ENCODE data around the gene PXMP4. TPM values are rescaled to one million over a fixed set of nuclear protein-coding genes. Genes with fewer than 3 reads are reported as not detected.

The PXMP4 gene
- total and polyA plus RNA-seq, 2 experiments from 2014 or later, result 5.9 to 14.1 TPM

DNA sequence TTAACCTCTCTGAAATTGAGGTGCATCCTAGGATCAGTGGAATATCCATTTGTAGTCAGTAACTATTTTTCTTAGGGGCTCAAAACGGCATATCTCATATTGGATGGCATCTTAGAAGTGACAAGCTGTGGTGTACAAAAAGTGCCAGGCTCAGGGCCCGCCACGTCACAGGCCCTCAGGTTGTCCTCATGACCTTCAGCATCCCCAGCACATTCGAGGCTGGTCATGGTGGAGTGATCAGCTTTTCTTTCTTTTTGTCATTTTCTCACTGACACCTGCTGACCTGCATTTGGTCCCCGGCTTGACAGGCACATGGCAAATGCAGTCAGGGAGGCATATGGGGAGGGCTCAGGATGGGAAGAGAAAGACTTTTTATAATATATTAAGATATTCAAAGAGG lies 26.8 kb downstream of the PXMP4 start:
- Histone ChIP-seq H3F3A (ENCODE audit: insufficient read depth) (peaks cover 10% of the 10 kb centered on the region), H3K4me1 (ENCODE audit: insufficient read depth) (peaks cover 10% of the 10 kb centered on the region), H3K27ac (no peak overlapping the region), H3K4me2 (ENCODE audit: unreplicated experiment) (no peak overlapping the region), H3K9ac (no peak overlapping the region), H3K9me3 (ENCODE audit: low read depth) (no peaks in the 10 kb centered on the region), H3K79me2 (ENCODE audit: insufficient read depth) (no peaks in the 10 kb centered on the region), H4K20me1 (ENCODE audit: insufficient read depth) (no peaks in the 10 kb centered on the region), H3K4me3 (no peak overlapping the region), H3K27me3 (replicated peaks; ENCODE audit: insufficient read depth) (no peaks in the 10 kb centered on the region), H3K36me3 (ENCODE audit: low read depth) (no peaks in the 10 kb centered on the region), H3K9me2 (ENCODE audit: insufficient read depth) (no peaks in the 10 kb centered on the region), H2AFZ (no peak overlapping the region)
- TF ChIP-seq EZH2phosphoT487 (IDR thresholded peaks at IDR 0.05; ENCODE audit: insufficient read depth, low read depth) (no peak), EZH2 (IDR thresholded peaks at IDR 0.05; ENCODE audit: insufficient read depth, poor library complexity, severe bottlenecking) (no peak)
- WGBS, 2 experiments (ENCODE audit: low coverage in 1 of 2, low lambda C conversion rate in 2 of 2, missing lambda C conversion rate in 2 of 2), result 66 to 70% methylated on average over 5 of the region's 5 CpGs
- DNase-seq, result no peak
- in situ Hi-C loops (cut with MboI), result no loop called here

DNA sequence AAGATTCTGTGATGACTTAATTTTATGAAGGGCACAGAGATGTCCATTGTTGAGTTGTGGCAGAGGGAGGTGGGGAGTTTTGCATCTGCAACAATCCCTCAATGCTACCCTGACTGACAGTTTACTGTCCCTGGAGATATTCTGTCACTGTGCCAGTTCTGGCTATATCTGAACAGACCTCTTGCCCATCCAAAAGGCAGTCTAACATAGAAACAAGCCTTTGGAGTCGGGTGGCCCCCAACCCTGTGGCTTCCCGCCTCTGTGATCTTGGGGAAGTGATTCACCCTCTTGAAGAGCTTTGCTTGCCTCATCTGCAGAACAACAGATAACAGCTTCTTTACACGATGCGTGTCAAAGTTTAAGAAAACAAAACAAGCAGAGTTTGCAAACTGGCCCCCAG lies 30.1 kb downstream of the PXMP4 start:
- Histone ChIP-seq H3K27me3 (replicated peaks; ENCODE audit: insufficient read depth) (no peaks in the 10 kb centered on the region), H3K9ac (no peak overlapping the region), H3K4me3 (no peak overlapping the region), H2AFZ (no peak overlapping the region), H3K27ac (no peak overlapping the region), H3K36me3 (ENCODE audit: low read depth) (no peaks in the 10 kb centered on the region), H3K4me1 (ENCODE audit: insufficient read depth) (peaks cover 6% of the 10 kb centered on the region), H3K9me3 (ENCODE audit: low read depth) (no peaks in the 10 kb centered on the region), H3K9me2 (ENCODE audit: insufficient read depth) (no peaks in the 10 kb centered on the region), H3K4me2 (ENCODE audit: unreplicated experiment) (no peak overlapping the region), H3F3A (ENCODE audit: insufficient read depth) (no peaks in the 10 kb centered on the region; the same call in 1 of the 2 replicates), H3K79me2 (ENCODE audit: insufficient read depth) (peaks cover 3% of the 10 kb centered on the region; the same call in 1 of the 2 replicates), H4K20me1 (ENCODE audit: insufficient read depth) (no peaks in the 10 kb centered on the region)
- DNase-seq, result peak; percentile 44
- no peak for TF ChIP-seq EZH2 (IDR thresholded peaks at IDR 0.05; ENCODE audit: insufficient read depth, poor library complexity, severe bottlenecking)
- TF ChIP-seq EZH2phosphoT487 (IDR thresholded peaks at IDR 0.05; ENCODE audit: insufficient read depth, low read depth), result no peak
- in situ Hi-C loops (cut with MboI), result no loop called here
- WGBS, 2 experiments (ENCODE audit: low coverage in 1 of 2, low lambda C conversion rate in 2 of 2, missing lambda C conversion rate in 2 of 2), result 62 to 64% methylated on average over 4 of the region's 4 CpGs

DNA sequence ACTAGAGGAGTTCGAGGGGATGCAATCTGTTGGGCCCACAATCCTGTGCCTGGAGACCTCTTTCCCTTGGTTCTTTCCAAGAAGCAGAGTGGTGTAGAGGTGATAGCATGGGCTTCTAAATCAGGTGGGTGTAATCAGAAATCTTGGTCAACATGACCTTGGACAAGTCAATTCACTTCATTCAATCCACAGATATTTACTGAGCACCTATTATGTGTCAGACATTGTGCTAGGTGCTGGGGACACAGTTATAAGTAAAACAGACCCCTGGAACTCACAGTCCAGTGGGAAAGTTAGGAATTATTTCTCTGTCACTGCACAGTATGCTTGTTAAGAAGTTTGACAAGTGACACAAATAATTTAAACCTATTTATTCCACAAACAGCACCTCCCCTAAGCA lies 30.6 kb downstream of the PXMP4 start:
- no peak for DNase-seq
- no peaks in the 10 kb centered on the region for H3K9me3 ChIP-seq (ENCODE audit: low read depth)
- peaks cover 8% of the 10 kb centered on the region; the same call in 1 of the 2 replicates for H3K79me2 ChIP-seq (ENCODE audit: insufficient read depth)
- H3F3A ChIP-seq (ENCODE audit: insufficient read depth), result no peaks in the 10 kb centered on the region; the same call in 1 of the 2 replicates
- H2AFZ ChIP-seq, result no peak overlapping the region
- no peak overlapping the region for H3K4me3 ChIP-seq
- in situ Hi-C loops (cut with MboI), result no loop called here
- no peaks in the 10 kb centered on the region for H3K9me2 ChIP-seq (ENCODE audit: insufficient read depth)
- no peak for TF ChIP-seq EZH2 (IDR thresholded peaks at IDR 0.05; ENCODE audit: insufficient read depth, poor library complexity, severe bottlenecking)
- no peak for TF ChIP-seq EZH2phosphoT487 (IDR thresholded peaks at IDR 0.05; ENCODE audit: insufficient read depth, low read depth)
- no peaks in the 10 kb centered on the region for H4K20me1 ChIP-seq (ENCODE audit: insufficient read depth)
- WGBS, 2 experiments (ENCODE audit: low coverage in 1 of 2, low lambda C conversion rate in 2 of 2, missing lambda C conversion rate in 2 of 2), result 94 to 100% methylated on average over 1 of the region's 1 CpG
- no peak overlapping the region for H3K9ac ChIP-seq
- no peaks in the 10 kb centered on the region for H3K36me3 ChIP-seq (ENCODE audit: low read depth)
- H3K27ac ChIP-seq, result no peak overlapping the region
- peaks cover 8% of the 10 kb centered on the region for H3K4me1 ChIP-seq (ENCODE audit: insufficient read depth)
- H3K27me3 ChIP-seq (replicated peaks; ENCODE audit: insufficient read depth), result no peaks in the 10 kb centered on the region
- H3K4me2 ChIP-seq (ENCODE audit: unreplicated experiment), result no peak overlapping the region

DNA sequence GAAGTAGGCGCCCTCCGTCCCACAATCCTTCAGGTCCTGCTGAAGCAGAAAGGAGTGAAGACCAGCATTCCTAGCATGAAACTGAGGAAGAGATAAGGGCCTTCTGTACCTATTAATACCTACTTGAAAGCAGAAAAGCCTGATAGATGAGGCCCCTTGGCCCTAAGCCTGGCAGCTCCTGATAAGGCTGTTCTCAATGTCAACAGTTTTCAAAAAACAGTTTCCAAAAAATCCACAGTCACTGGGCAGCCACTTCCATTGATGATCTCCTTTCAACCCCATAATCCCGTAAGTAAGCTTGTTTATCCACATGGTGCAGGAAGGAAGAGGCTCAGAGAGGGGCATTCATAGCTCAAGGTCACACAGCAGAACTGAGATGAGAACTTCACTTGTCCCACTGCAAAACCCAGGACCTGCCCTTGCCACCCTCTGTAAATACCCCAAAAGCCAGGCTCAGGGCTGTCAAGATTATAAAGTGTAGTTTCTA lies 31.1 kb downstream of the PXMP4 start:
- H3F3A ChIP-seq (ENCODE audit: insufficient read depth), result no peaks in the 10 kb centered on the region; the same call in 1 of the 2 replicates
- TF ChIP-seq EZH2 (IDR thresholded peaks at IDR 0.05; ENCODE audit: insufficient read depth, poor library complexity, severe bottlenecking) (no peak), EZH2phosphoT487 (IDR thresholded peaks at IDR 0.05; ENCODE audit: insufficient read depth, low read depth) (no peak)
- no peak overlapping the region for H3K9ac ChIP-seq
- no peaks in the 10 kb centered on the region for H3K27me3 ChIP-seq (replicated peaks; ENCODE audit: insufficient read depth)
- H4K20me1 ChIP-seq (ENCODE audit: insufficient read depth), result no peaks in the 10 kb centered on the region
- in situ Hi-C loops (cut with MboI), result no loop called here
- H2AFZ ChIP-seq, result no peak overlapping the region
- DNase-seq, result no peak
- no peaks in the 10 kb centered on the region for H3K36me3 ChIP-seq (ENCODE audit: low read depth)
- H3K9me2 ChIP-seq (ENCODE audit: insufficient read depth), result no peaks in the 10 kb centered on the region
- H3K4me1 ChIP-seq (ENCODE audit: insufficient read depth), result peaks cover 8% of the 10 kb centered on the region
- WGBS, 2 experiments (ENCODE audit: low coverage in 1 of 2, low lambda C conversion rate in 2 of 2, missing lambda C conversion rate in 2 of 2), result 96 to 98% methylated on average over 3 of the region's 3 CpGs
- no peak overlapping the region for H3K4me2 ChIP-seq (ENCODE audit: unreplicated experiment)
- no peaks in the 10 kb centered on the region for H3K9me3 ChIP-seq (ENCODE audit: low read depth)
- peaks cover 12% of the 10 kb centered on the region; the same call in 1 of the 2 replicates for H3K79me2 ChIP-seq (ENCODE audit: insufficient read depth)
- no peak overlapping the region for H3K27ac ChIP-seq
- no peak overlapping the region for H3K4me3 ChIP-seq
